Lower leg skin (tissue), 4 donors: Measurements from ENCODE around the gene TSPEAR. TPM values are rescaled to one million over a fixed set of nuclear protein-coding genes. Genes with fewer than 3 reads are reported as not detected.

Experiments used
- DNase-seq, 2 donors: peaks; one replicate each; pipeline ENCODE4 v3.0.0-alpha.2; 2019; ENCODE audit warnings: low spot score in 2 of 2
- H3K4me3 ChIP-seq: fragments of 200-600 bp; sonication (generic); 2 replicates; pipeline ENCODE4 v1.5.1; 2017; ENCODE audit warnings: mild to moderate bottlenecking, low read depth; ENCODE audit not compliant: poor library complexity, severe bottlenecking
- POLR2A ChIP-seq, 2 donors: fragments of 450-650 bp; IDR thresholded peaks; one replicate each; pipeline ENCODE4 v1.6.1; 2016 to 2017; ENCODE audit warnings: antibody characterized with exemption in 2 of 2, mild to moderate bottlenecking in 1 of 2, moderate library complexity in 1 of 2
- WGBS, 2 donors: methylation state at CpG; one replicate each; pipeline ENCODE4 v1.1.5; 2018; 5-methylcytosine and 5-hydroxymethylcytosine counted together
- intact Hi-C: fragments of 100-400 bp; cut with DNase I; formaldehyde crosslinking; loops from one replicate; pipeline ENCODE4 v1.15.0; 2023; ENCODE audit warnings: low total_unique reads
- total RNA-seq, 4 donors: library from RNA; depleted of rRNA; stranded (reverse); fragments of >200 nt; gene quantifications; one replicate each; pipeline ENCODE4 v1.1.0, GENCODE V29; 2016
- TF ChIP-seq, protein P1 (sequence below), 3 donors: fragments of 450-650 bp; IDR thresholded peaks; one replicate each; pipeline ENCODE4 v1.5.1; 2016; ENCODE audit warnings: antibody characterized with exemption in 3 of 3, mild to moderate bottlenecking in 3 of 3, moderate library complexity in 2 of 3

TSPEAR gene
- total RNA-seq, 4 donors from 2014 or later, result 0.06 TPM; not detected in 3

DNA sequence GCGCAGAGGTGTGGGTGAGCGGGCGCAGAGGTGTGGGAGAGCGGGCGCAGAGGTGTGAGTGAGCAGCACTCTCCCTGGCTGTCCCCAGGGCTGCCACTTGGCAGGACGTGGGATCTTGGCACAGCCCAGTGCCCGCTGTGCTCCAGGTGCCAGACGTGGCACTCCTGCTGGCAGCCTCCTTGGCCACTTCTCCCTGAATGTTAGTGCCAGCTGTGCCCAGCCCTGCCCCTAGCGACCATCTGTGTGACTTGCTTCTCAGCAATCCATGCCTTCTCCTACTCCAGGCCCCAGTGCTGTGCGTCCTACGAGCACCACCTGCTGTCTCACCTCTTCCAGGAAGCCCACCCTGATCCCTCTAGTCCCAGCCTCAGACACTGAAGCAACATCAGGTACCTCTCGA, 201.8 kb downstream of the TSPEAR start:
- intact Hi-C loops, result no loop called here
- WGBS, 2 donors, result 39 to 58% methylated on average over 12 of the region's 12 CpGs

GRCh38 chr21:44508711-44509445, 202.5 kb downstream of the TSPEAR start:
- DNase-seq, result no peak
- no peak overlapping the region for H3K4me3 ChIP-seq
- intact Hi-C loops, result no loop called here
- TF ChIP-seq, protein P1, sequence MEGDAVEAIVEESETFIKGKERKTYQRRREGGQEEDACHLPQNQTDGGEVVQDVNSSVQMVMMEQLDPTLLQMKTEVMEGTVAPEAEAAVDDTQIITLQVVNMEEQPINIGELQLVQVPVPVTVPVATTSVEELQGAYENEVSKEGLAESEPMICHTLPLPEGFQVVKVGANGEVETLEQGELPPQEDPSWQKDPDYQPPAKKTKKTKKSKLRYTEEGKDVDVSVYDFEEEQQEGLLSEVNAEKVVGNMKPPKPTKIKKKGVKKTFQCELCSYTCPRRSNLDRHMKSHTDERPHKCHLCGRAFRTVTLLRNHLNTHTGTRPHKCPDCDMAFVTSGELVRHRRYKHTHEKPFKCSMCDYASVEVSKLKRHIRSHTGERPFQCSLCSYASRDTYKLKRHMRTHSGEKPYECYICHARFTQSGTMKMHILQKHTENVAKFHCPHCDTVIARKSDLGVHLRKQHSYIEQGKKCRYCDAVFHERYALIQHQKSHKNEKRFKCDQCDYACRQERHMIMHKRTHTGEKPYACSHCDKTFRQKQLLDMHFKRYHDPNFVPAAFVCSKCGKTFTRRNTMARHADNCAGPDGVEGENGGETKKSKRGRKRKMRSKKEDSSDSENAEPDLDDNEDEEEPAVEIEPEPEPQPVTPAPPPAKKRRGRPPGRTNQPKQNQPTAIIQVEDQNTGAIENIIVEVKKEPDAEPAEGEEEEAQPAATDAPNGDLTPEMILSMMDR (IDR thresholded peaks at IDR 0.05), result no peak
- no peak for TF ChIP-seq POLR2A (IDR thresholded peaks at IDR 0.05)
- 66 to 72% methylated on average over 28 to 30 of the region's 30 CpGs for WGBS, 2 donors

More for the DNA sequence above, 201.8 kb downstream of the TSPEAR start:
- H3K4me3 ChIP-seq, result no peak overlapping the region
- DNase-seq, result peak in 1 of 2 donors; percentile 28
- TF ChIP-seq, protein P1 (IDR thresholded peaks at IDR 0.05), result no peak
- TF ChIP-seq POLR2A (IDR thresholded peaks at IDR 0.05), result no peak

GRCh38 chr21:44508426-44508710, 203.0 kb downstream of the TSPEAR start:
- intact Hi-C loops, result no loop called here

GRCh38 chr21:44507673-44508425, 203.5 kb downstream of the TSPEAR start:
- TF ChIP-seq, protein P1 (IDR thresholded peaks at IDR 0.05), result no peak
- TF ChIP-seq POLR2A (IDR thresholded peaks at IDR 0.05), result no peak
- intact Hi-C loops, result no loop called here
- no peak for DNase-seq
- WGBS, 2 donors, result 87 to 91% methylated on average over 26 of the region's 26 CpGs
- no peak overlapping the region for H3K4me3 ChIP-seq

More at GRCh38 chr21:44508426-44508710, 203.0 kb downstream of the TSPEAR start:
- WGBS, 2 donors, result 80 to 90% methylated on average over 8 to 9 of the region's 9 CpGs
- no peak for DNase-seq
- no peak for TF ChIP-seq POLR2A (IDR thresholded peaks at IDR 0.05)
- TF ChIP-seq, protein P1 (IDR thresholded peaks at IDR 0.05), result no peak
- no peak overlapping the region for H3K4me3 ChIP-seq

- DNase-seq, result no peak
- 83 to 84% methylated on average over 32 to 44 of the region's 44 CpGs for WGBS, 2 donors
- intact Hi-C loops, result no loop called here
- no peak overlapping the region for H3K4me3 ChIP-seq
- TF ChIP-seq, protein P1 (IDR thresholded peaks at IDR 0.05), result no peak
- TF ChIP-seq POLR2A (IDR thresholded peaks at IDR 0.05), result no peak
Measured at GRCh38 chr21:44506279-44507255, 204.8 kb downstream of the TSPEAR start.
